Body of pancreas (tissue), 4 donors: ENCODE results near the gene MYH11.

Source experiments
- POLR2A ChIP-seq, 3 donors: fragments of 450-650 bp; IDR thresholded peaks; one replicate each; pipeline ENCODE4 v1.6.1; 2016; ENCODE audit warnings: antibody characterized with exemption in 3 of 3, mild to moderate bottlenecking in 2 of 3
- TF ChIP-seq, protein P1 (sequence below), 7 experiments: fragments of 450-650 bp in 4 of 7; fragments of 200-600 bp in 3 of 7; sonication (generic) in 3 of 7; IDR thresholded peaks; one replicate each; pipeline ENCODE4 v1.5.1; 2016 to 2019; ENCODE audit warnings: antibody characterized with exemption in 7 of 7

DNA sequence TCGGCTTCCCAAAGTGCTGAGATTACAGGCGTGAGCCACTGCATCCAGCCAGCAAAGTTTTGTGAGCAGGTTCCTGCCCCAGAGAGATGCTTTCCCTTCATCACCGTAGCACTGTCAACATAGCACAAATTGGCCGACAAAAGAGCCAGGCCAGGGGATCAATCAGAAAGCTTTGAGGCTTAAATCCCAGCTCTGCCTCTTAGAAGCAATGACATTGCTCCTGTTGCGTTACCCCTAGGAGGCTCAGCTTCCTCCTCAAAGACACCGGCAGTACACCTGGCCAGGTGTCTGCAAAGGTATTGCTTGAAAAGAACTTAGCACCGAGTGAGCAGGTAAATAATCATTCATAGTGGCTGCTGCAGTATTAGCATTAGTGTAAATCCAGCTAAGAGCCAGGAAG lies 120.3 kb downstream of the MYH11 start:
- TF ChIP-seq, protein P1, sequence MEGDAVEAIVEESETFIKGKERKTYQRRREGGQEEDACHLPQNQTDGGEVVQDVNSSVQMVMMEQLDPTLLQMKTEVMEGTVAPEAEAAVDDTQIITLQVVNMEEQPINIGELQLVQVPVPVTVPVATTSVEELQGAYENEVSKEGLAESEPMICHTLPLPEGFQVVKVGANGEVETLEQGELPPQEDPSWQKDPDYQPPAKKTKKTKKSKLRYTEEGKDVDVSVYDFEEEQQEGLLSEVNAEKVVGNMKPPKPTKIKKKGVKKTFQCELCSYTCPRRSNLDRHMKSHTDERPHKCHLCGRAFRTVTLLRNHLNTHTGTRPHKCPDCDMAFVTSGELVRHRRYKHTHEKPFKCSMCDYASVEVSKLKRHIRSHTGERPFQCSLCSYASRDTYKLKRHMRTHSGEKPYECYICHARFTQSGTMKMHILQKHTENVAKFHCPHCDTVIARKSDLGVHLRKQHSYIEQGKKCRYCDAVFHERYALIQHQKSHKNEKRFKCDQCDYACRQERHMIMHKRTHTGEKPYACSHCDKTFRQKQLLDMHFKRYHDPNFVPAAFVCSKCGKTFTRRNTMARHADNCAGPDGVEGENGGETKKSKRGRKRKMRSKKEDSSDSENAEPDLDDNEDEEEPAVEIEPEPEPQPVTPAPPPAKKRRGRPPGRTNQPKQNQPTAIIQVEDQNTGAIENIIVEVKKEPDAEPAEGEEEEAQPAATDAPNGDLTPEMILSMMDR (IDR thresholded peaks at IDR 0.05) = no peak
- no peak for TF ChIP-seq POLR2A (IDR thresholded peaks at IDR 0.05)
